Nephron (organoid): ENCODE measurements around the gene NUDT8.

ENCODE experiments used
- H3K27ac Mint-ChIP-seq, 3 experiments: 2 replicates each; pipeline ENCODE4 v1.8.0; 2020; ENCODE audit warnings: mixed read lengths in 3 of 3, mild to moderate bottlenecking in 2 of 3, moderate library complexity in 1 of 3
- H3K27me3 Mint-ChIP-seq: 2 replicates; pipeline ENCODE4 v1.8.0; 2021; ENCODE audit warnings: low read depth, mild to moderate bottlenecking, moderate library complexity, mixed read lengths
- H3K36me3 Mint-ChIP-seq: 2 replicates; pipeline ENCODE4 v1.8.0; 2020; ENCODE audit warnings: low read depth, mixed read lengths
- H3K4me1 Mint-ChIP-seq: 2 replicates; pipeline ENCODE4 v1.8.0; 2020; ENCODE audit warnings: mixed read lengths
- H3K4me3 Mint-ChIP-seq, 3 experiments: 2 replicates each; pipeline ENCODE4 v1.8.0; 2020; ENCODE audit warnings: mild to moderate bottlenecking in 3 of 3, mixed read lengths in 3 of 3, moderate library complexity in 2 of 3
- H3K9me3 Mint-ChIP-seq: 2 replicates; pipeline ENCODE4 v1.8.0; 2020; ENCODE audit warnings: mixed read lengths
- CTCF ChIP-seq, 3 experiments: fragments of 200-600 bp; sonication (generic); IDR thresholded peaks; one replicate each; pipeline ENCODE4 v1.5.0; 2021; ENCODE audit warnings: antibody characterized with exemption in 3 of 3; ENCODE audit not compliant: unreplicated experiment in 3 of 3

Gene NUDT8

GRCh38 chr11:67608486-67608885, 21.3 kb downstream of the NUDT8 start:
- no peak for TF ChIP-seq CTCF (IDR thresholded peaks at IDR 0.05; ENCODE audit: unreplicated experiment in 3 of 3)
- peak overlapping the region; percentile 90 to 95 (median 93) for H3K4me3 Mint-ChIP-seq
- H3K4me1 Mint-ChIP-seq, result peaks cover 6% of the 10 kb centered on the region
- H3K36me3 Mint-ChIP-seq, result peaks cover 13% of the 10 kb centered on the region
- H3K27me3 Mint-ChIP-seq, result no peaks in the 10 kb centered on the region
- H3K27ac Mint-ChIP-seq, result no peak overlapping the region
- H3K9me3 Mint-ChIP-seq, result no peaks in the 10 kb centered on the region

- Mint-ChIP-seq H3K36me3 (peaks cover 13% of the 10 kb centered on the region), H3K4me3 (peak overlapping the region; percentile 90 to 95 (median 93)), H3K4me1 (peaks cover 6% of the 10 kb centered on the region), H3K27me3 (peaks cover 7% of the 10 kb centered on the region), H3K27ac (peak overlapping the region in 2 of 3 experiments; percentile 80 to 84), H3K9me3 (peaks cover 3% of the 10 kb centered on the region)
- TF ChIP-seq CTCF (IDR thresholded peaks at IDR 0.05; ENCODE audit: unreplicated experiment in 3 of 3), result no peak
These were observed 22.2 kb downstream of the NUDT8 start for GRCh38 chr11:67607507-67607906.

- Mint-ChIP-seq H3K9me3 (peaks cover 3% of the 10 kb centered on the region), H3K27me3 (peaks cover 8% of the 10 kb centered on the region), H3K36me3 (peaks cover 13% of the 10 kb centered on the region), H3K4me3 (peak within 1 kb of the TSS; percentile 90 to 95 (median 93)), H3K27ac (peak within 1 kb of the TSS in 2 of 3 experiments; percentile 80 to 84), H3K4me1 (peaks cover 6% of the 10 kb centered on the region)
- peak in 2 of 3 experiments; percentile 32 to 59 for TF ChIP-seq CTCF (IDR thresholded peaks at IDR 0.05; ENCODE audit: unreplicated experiment in 3 of 3)
These were observed 23.0 kb downstream of the NUDT8 start, which contains the start of gene NDUFV1 for GRCh38 chr11:67606492-67607295. Gene NDUFV1, plus strand, starts transcription at chr11:67606936. Its CDS starts 69 bp downstream, at chr11:67607005.

- Mint-ChIP-seq H3K27ac (peak overlapping the region in 2 of 3 experiments; percentile 24 to 36), H3K27me3 (peaks cover 8% of the 10 kb centered on the region), H3K36me3 (peaks cover 13% of the 10 kb centered on the region), H3K4me3 (peak overlapping the region; percentile 90 to 95 (median 93)), H3K4me1 (peaks cover 6% of the 10 kb centered on the region), H3K9me3 (peaks cover 3% of the 10 kb centered on the region)
- no peak for TF ChIP-seq CTCF (IDR thresholded peaks at IDR 0.05; ENCODE audit: unreplicated experiment in 3 of 3)
These were observed 23.6 kb downstream of the NUDT8 start for GRCh38 chr11:67606093-67606491.

- Mint-ChIP-seq H3K4me3 (peak overlapping the region; percentile 78 to 84 (median 84)), H3K36me3 (peaks cover 13% of the 10 kb centered on the region), H3K4me1 (peaks cover 6% of the 10 kb centered on the region), H3K27me3 (peaks cover 8% of the 10 kb centered on the region), H3K27ac (peak overlapping the region in 2 of 3 experiments; percentile 16 to 24), H3K9me3 (peaks cover 3% of the 10 kb centered on the region)
- TF ChIP-seq CTCF (IDR thresholded peaks at IDR 0.05; ENCODE audit: unreplicated experiment in 3 of 3), result no peak
These were observed 24.3 kb downstream of the NUDT8 start for GRCh38 chr11:67605231-67606011.
